Activated CD4-positive, alpha-beta memory T cell treated with anti-CD3 and anti-CD28 coated beads for 36 hours (primary cell): ENCODE measurements around the gene SMARCC2. TPM values are rescaled to one million over a fixed set of nuclear protein-coding genes. Genes with fewer than 3 reads are reported as not detected.

Experiments used
- CTCF ChIA-PET: fragments of 350-600 bp; sonication (Branson Sonifier 250); formaldehyde crosslinking; loops from one replicate; lab custom pipeline; 2021; ENCODE audit warnings: antibody characterized with exemption, inconsistent platforms; lab: Charles Lee
- POLR2A ChIA-PET: fragments of 350-600 bp; sonication (Branson Sonifier 250); formaldehyde crosslinking; loops from one replicate; lab custom pipeline; 2021; ENCODE audit warnings: antibody characterized with exemption; lab: Charles Lee
- DNase-seq: peaks from one replicate; pipeline ENCODE4 v3.0.0-alpha.2; 2020
- H3K27ac Mint-ChIP-seq: one replicate; pipeline ENCODE4 v1.8.0; 2021; ENCODE audit warnings: mixed read lengths
- H3K27me3 Mint-ChIP-seq: one replicate; pipeline ENCODE4 v1.8.0; 2021; ENCODE audit warnings: mixed read lengths
- H3K36me3 Mint-ChIP-seq: one replicate; pipeline ENCODE4 v1.8.0; 2021; ENCODE audit warnings: mixed read lengths
- H3K4me1 Mint-ChIP-seq: one replicate; pipeline ENCODE4 v1.8.0; 2021; ENCODE audit warnings: low read depth, mixed read lengths
- H3K4me3 Mint-ChIP-seq: one replicate; pipeline ENCODE4 v1.8.0; 2021; ENCODE audit warnings: mild to moderate bottlenecking, mixed read lengths
- H3K9me3 Mint-ChIP-seq: one replicate; pipeline ENCODE4 v1.8.0; 2021; ENCODE audit warnings: mixed read lengths
- intact Hi-C: fragments of 100-400 bp; cut with micrococcal nuclease; formaldehyde crosslinking; loops from one replicate; pipeline ENCODE4 v1.15.1; 2023
- total RNA-seq, 2 experiments: library from RNA; stranded (reverse); gene quantifications; one replicate each; pipeline ENCODE4 v1.2.3, GENCODE V29; 2021

SMARCC2 gene
- total RNA-seq, 2 experiments from 2014 or later: 96.4 to 103 TPM

- Mint-ChIP-seq H3K36me3 (peaks cover 75% of the 10 kb centered on the region), H3K27me3 (no peaks in the 10 kb centered on the region), H3K27ac (no peak overlapping the region), H3K9me3 (no peaks in the 10 kb centered on the region), H3K4me1 (peaks cover 67% of the 10 kb centered on the region), H3K4me3 (no peak overlapping the region)
- POLR2A ChIA-PET: no interaction called here
- no peak for DNase-seq
- intact Hi-C loops: no loop called here
- CTCF ChIA-PET: no interaction called here
Observed at GRCh38 chr12:56134897-56135296, 54.4 kb downstream of the SMARCC2 start.

- no peak overlapping the region for H3K4me3 Mint-ChIP-seq
- no peak for DNase-seq
- POLR2A ChIA-PET: no interaction called here
Observed at GRCh38 chr12:56130876-56131275, 58.4 kb downstream of the SMARCC2 start.

GRCh38 chr12:56129942-56130495 is 59.3 kb downstream of the SMARCC2 start:
- intact Hi-C loops: loop anchor here (1.0 kb wide), 1 partner anchor 8 kb away; no protein-coding TSS in a partner anchor
- Mint-ChIP-seq H3K36me3 (peaks cover 51% of the 10 kb centered on the region), H3K27ac (peak overlapping the region; percentile 93), H3K27me3 (no peaks in the 10 kb centered on the region), H3K4me3 (peak overlapping the region; percentile 97), H3K9me3 (no peaks in the 10 kb centered on the region), H3K4me1 (peaks cover 63% of the 10 kb centered on the region)
- ChIA-PET CTCF (interaction anchor here (1.0 to 7.8 kb wide), 3 partner anchors 13 to 59 kb away, joined by 3 to 118 read pairs (median 62); partner anchors contain the start of genes MYL6B, RPL41, SMARCC2 and ZC3H10), POLR2A (interaction anchor here (0.7 to 2.6 kb wide), 6 partner anchors 12 to 64 kb away, joined by 3 to 17 read pairs (median 3); partner anchors contain the start of genes MYL6, MYL6B and SMARCC2)
- no peak for DNase-seq

More at GRCh38 chr12:56130876-56131275, 58.4 kb downstream of the SMARCC2 start:
- intact Hi-C loops: no loop called here
- Mint-ChIP-seq H3K4me1 (peaks cover 61% of the 10 kb centered on the region), H3K36me3 (peaks cover 53% of the 10 kb centered on the region), H3K27ac (peak overlapping the region; percentile 11), H3K27me3 (no peaks in the 10 kb centered on the region), H3K9me3 (no peaks in the 10 kb centered on the region)
- CTCF ChIA-PET: interaction anchor here (1.0 to 7.8 kb wide), 3 partner anchors 21 to 58 kb away, joined by 3 to 118 read pairs (median 3); partner anchors contain the start of genes MYL6B, PA2G4 and SMARCC2

- Mint-ChIP-seq H3K27me3 (no peaks in the 10 kb centered on the region), H3K27ac (peak overlapping the region; percentile 93), H3K4me3 (peak overlapping the region; percentile 97), H3K36me3 (peaks cover 51% of the 10 kb centered on the region), H3K4me1 (peaks cover 65% of the 10 kb centered on the region), H3K9me3 (no peaks in the 10 kb centered on the region)
- peak; percentile 80 for DNase-seq
- intact Hi-C loops: loop anchor here (1.0 kb wide), 1 partner anchor 9 kb away; no protein-coding TSS in a partner anchor
- CTCF ChIA-PET: interaction anchor here (1.0 to 7.8 kb wide), 4 partner anchors 12 to 60 kb away, joined by 3 to 118 read pairs (median 58); partner anchors contain the start of genes MYL6B, RPL41, SMARCC2 and ZC3H10
- POLR2A ChIA-PET: interaction anchor here (0.7 to 3.8 kb wide), 12 partner anchors 12 to 92 kb away, joined by 3 to 45 read pairs (median 10); partner anchors contain the start of genes MYL6, MYL6B, RNF41 and RPL41
Observed at GRCh38 chr12:56129206-56129941, 59.9 kb downstream of the SMARCC2 start.

GRCh38 chr12:56128670-56129205 is 60.5 kb downstream of the SMARCC2 start:
- peak overlapping the region; percentile 97 for H3K4me3 Mint-ChIP-seq
- no peaks in the 10 kb centered on the region for H3K9me3 Mint-ChIP-seq
- intact Hi-C loops: loop anchor here (1.0 kb wide), 2 partner anchors 10 to 24 kb away; partner anchors contain the start of gene PA2G4
- ChIA-PET CTCF (interaction anchor here (0.9 to 7.8 kb wide), 14 partner anchors 8 to 390 kb away, joined by 3 to 118 read pairs (median 4); partner anchors contain the start of genes MYL6, MYL6B, PA2G4 and RPL41), POLR2A (interaction anchor here (0.6 to 3.8 kb wide), 12 partner anchors 10 to 965 kb away, joined by 3 to 45 read pairs (median 10); partner anchors contain the start of genes MYL6, MYL6B, PA2G4 and RNF41)
- DNase-seq: no peak
- no peaks in the 10 kb centered on the region for H3K27me3 Mint-ChIP-seq
- H3K27ac Mint-ChIP-seq: peak overlapping the region; percentile 93
- H3K36me3 Mint-ChIP-seq: peaks cover 44% of the 10 kb centered on the region
- H3K4me1 Mint-ChIP-seq: peaks cover 63% of the 10 kb centered on the region

- ChIA-PET POLR2A (interaction anchor here (0.5 to 3.8 kb wide), 15 partner anchors 10 to 966 kb away, joined by 3 to 45 read pairs (median 4); partner anchors contain the start of genes MYL6, MYL6B, PA2G4 and RAB5B), CTCF (interaction anchor here (0.7 to 7.8 kb wide), 18 partner anchors 9 to 389 kb away, joined by 3 to 118 read pairs (median 5); partner anchors contain the start of genes ANKRD52, MYL6, MYL6B and PA2G4)
- peak; percentile 99 for DNase-seq
- H3K4me3 Mint-ChIP-seq: peak within 1 kb of the TSS; percentile 97
- peak within 1 kb of the TSS; percentile 93 for H3K27ac Mint-ChIP-seq
- no peaks in the 10 kb centered on the region for H3K27me3 Mint-ChIP-seq
- H3K36me3 Mint-ChIP-seq: peaks cover 39% of the 10 kb centered on the region
- intact Hi-C loops: loop anchor here (1.0 to 2.0 kb wide), 2 partner anchors 24 to 389 kb away; partner anchors contain the start of gene PA2G4
- peaks cover 60% of the 10 kb centered on the region for H3K4me1 Mint-ChIP-seq
- no peaks in the 10 kb centered on the region for H3K9me3 Mint-ChIP-seq
Observed at GRCh38 chr12:56127888-56128669, 61.2 kb downstream of the SMARCC2 start, which contains the start of gene ESYT1. ESYT1 (plus strand) TSS chr12:56128267; CDS start chr12:56128320, 53 bp downstream.

- Mint-ChIP-seq H3K4me3 (peak overlapping the region; percentile 97), H3K4me1 (peaks cover 59% of the 10 kb centered on the region), H3K36me3 (peaks cover 36% of the 10 kb centered on the region), H3K9me3 (no peaks in the 10 kb centered on the region), H3K27ac (peak overlapping the region; percentile 93), H3K27me3 (no peaks in the 10 kb centered on the region)
- DNase-seq: no peak
- POLR2A ChIA-PET: interaction anchor here (0.5 to 3.8 kb wide), 11 partner anchors 10 to 154 kb away, joined by 3 to 45 read pairs (median 15); partner anchors contain the start of genes MYL6, MYL6B, PA2G4 and RAB5B
- CTCF ChIA-PET: interaction anchor here (0.7 to 7.8 kb wide), 16 partner anchors 10 to 201 kb away, joined by 3 to 118 read pairs (median 6); partner anchors contain the start of genes ANKRD52, MYL6, MYL6B and PA2G4
- intact Hi-C loops: loop anchor here (2.0 kb wide), 1 partner anchor 389 kb away; no protein-coding TSS in a partner anchor
Observed at GRCh38 chr12:56127485-56127887, 61.8 kb downstream of the SMARCC2 start.

- Mint-ChIP-seq H3K4me3 (peak overlapping the region; percentile 97), H3K36me3 (peaks cover 29% of the 10 kb centered on the region), H3K27me3 (no peaks in the 10 kb centered on the region), H3K4me1 (peaks cover 52% of the 10 kb centered on the region), H3K27ac (peak overlapping the region; percentile 93), H3K9me3 (no peaks in the 10 kb centered on the region)
- ChIA-PET POLR2A (interaction anchor here (0.9 to 3.8 kb wide), 5 partner anchors 9 to 95 kb away, joined by 3 to 45 read pairs (median 17); partner anchors contain the start of genes MYL6, MYL6B, RNF41 and RPL41), CTCF (interaction anchor here (0.9 to 7.8 kb wide), 16 partner anchors 9 to 131 kb away, joined by 3 to 118 read pairs (median 7); partner anchors contain the start of genes ANKRD52, MYL6, MYL6B and PA2G4)
- intact Hi-C loops: loop anchor here (1.0 to 2.0 kb wide), 6 partner anchors 8 to 388 kb away; partner anchors contain the start of genes CS, MYL6, MYL6B and ZC3H10
- no peak for DNase-seq
Observed at GRCh38 chr12:56126732-56127239, 62.5 kb downstream of the SMARCC2 start.

- H3K27me3 Mint-ChIP-seq: no peaks in the 10 kb centered on the region
- no peak overlapping the region for H3K4me3 Mint-ChIP-seq
- DNase-seq: no peak
- H3K4me1 Mint-ChIP-seq: peaks cover 43% of the 10 kb centered on the region
- peak overlapping the region; percentile 34 for H3K27ac Mint-ChIP-seq
- peaks cover 18% of the 10 kb centered on the region for H3K36me3 Mint-ChIP-seq
- intact Hi-C loops: no loop called here
- ChIA-PET CTCF (interaction anchor here (0.6 to 7.8 kb wide), 8 partner anchors 15 to 98 kb away, joined by 3 to 118 read pairs (median 6); partner anchors contain the start of genes MYL6, MYL6B, RNF41 and SMARCC2), POLR2A (interaction anchor here (1.2 kb wide), 1 partner anchor 66 kb away, joined by 4 read pairs; the partner anchor contains the start of gene SMARCC2)
- H3K9me3 Mint-ChIP-seq: no peaks in the 10 kb centered on the region
Observed at GRCh38 chr12:56124133-56124532, 65.2 kb downstream of the SMARCC2 start.

- Mint-ChIP-seq H3K4me1 (peaks cover 52% of the 10 kb centered on the region), H3K9me3 (no peaks in the 10 kb centered on the region), H3K27me3 (no peaks in the 10 kb centered on the region), H3K27ac (no peak overlapping the region), H3K36me3 (peaks cover 15% of the 10 kb centered on the region), H3K4me3 (no peak overlapping the region)
- intact Hi-C loops: no loop called here
- ChIA-PET POLR2A (interaction anchor here (0.6 kb wide), 1 partner anchor 88 kb away, joined by 3 read pairs; no protein-coding TSS in a partner anchor), CTCF (interaction anchor here (1.4 kb wide), 1 partner anchor 29 kb away, joined by 3 read pairs; no protein-coding TSS in a partner anchor)
- no peak for DNase-seq
Observed at GRCh38 chr12:56122637-56123036, 66.6 kb downstream of the SMARCC2 start.
